Fibroblast of mammary gland (primary cell): ENCODE data around the gene LDLRAD4.
"Not testable (repeated sequence)": the region's sequence is repeated elsewhere in the genome, so short reads cannot be mapped to it uniquely, and the experiment has no call there.

Source experiments
- DNase-seq: peaks from one replicate; pipeline ENCODE4 v3.0.0-alpha.2; 2010; ENCODE audit warnings: low read depth
- H3K4me3 ChIP-seq: 2 replicates; pipeline ENCODE4 v1.5.1; 2011; ENCODE audit warnings: low read depth, mild to moderate bottlenecking, low read length, moderate library complexity; ENCODE audit not compliant: control insufficient read depth
- TF ChIP-seq, protein P1 (sequence below): conservative IDR thresholded peaks from 2 replicates; pipeline ENCODE4 v1.5.1; 2011; ENCODE audit warnings: low read depth, low read length, inconsistent platforms; ENCODE audit not compliant: control insufficient read depth, insufficient read depth

Gene LDLRAD4

GRCh38 chr18:13474336-13474735, 255.8 kb downstream of the LDLRAD4 start:
- TF ChIP-seq, protein P1, sequence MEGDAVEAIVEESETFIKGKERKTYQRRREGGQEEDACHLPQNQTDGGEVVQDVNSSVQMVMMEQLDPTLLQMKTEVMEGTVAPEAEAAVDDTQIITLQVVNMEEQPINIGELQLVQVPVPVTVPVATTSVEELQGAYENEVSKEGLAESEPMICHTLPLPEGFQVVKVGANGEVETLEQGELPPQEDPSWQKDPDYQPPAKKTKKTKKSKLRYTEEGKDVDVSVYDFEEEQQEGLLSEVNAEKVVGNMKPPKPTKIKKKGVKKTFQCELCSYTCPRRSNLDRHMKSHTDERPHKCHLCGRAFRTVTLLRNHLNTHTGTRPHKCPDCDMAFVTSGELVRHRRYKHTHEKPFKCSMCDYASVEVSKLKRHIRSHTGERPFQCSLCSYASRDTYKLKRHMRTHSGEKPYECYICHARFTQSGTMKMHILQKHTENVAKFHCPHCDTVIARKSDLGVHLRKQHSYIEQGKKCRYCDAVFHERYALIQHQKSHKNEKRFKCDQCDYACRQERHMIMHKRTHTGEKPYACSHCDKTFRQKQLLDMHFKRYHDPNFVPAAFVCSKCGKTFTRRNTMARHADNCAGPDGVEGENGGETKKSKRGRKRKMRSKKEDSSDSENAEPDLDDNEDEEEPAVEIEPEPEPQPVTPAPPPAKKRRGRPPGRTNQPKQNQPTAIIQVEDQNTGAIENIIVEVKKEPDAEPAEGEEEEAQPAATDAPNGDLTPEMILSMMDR, result no peak
- DNase-seq, result no peak
- H3K4me3 ChIP-seq, result no peak overlapping the region

DNA sequence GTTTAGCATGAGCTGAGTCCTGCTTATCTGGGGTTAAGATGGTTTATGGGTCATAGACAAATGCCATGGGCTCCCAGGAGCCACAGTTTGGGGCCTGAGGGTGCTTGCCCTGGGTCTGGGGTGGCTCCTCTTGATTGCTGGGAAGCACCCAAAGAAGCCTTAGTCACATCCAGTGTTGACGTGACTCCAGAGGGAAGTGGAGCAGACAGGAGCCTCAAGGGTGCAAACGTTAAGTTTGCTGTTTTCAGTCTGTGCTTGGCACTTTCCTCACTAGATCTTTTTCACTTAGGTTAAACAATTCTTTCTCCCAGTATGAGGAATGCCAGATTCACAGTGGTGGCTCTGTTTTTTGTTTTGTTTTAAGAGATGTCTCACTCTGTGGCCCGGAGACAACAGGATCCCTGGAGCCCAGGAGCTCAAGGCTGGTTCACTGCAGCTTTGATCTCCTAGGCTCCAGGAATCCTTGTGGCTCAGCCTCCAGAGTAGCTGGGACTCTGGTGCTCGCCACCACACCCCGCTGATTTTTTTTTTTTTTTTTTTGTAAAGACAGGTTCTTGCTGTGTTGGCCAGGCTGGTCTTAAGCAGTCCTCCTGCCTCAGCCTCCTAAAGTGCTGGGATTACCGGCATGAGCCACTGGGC, 256.5 kb downstream of the LDLRAD4 start:
- TF ChIP-seq, protein P1, result no peak
- H3K4me3 ChIP-seq, result no peak overlapping the region
- DNase-seq, result no peak

DNA sequence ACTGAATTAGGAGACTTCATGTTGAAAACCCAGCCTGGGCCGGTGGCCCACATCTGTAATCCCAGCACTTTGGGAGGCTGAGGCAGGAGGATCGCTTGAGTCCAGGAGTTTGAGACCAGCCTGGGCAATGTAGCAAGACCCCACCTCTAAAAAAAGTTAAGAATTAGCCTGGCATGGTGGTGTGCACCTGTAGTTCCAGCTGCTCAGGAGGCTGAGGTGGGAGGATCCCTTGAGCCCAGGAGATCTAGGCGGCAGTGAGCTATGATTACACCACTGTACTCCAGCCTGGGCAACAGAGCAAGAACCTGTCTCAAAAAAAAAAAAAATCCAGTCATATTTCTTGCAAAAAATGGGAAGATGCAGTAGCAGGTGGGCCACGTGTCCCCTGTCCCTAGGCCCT, 257.8 kb downstream of the LDLRAD4 start:
- not testable (repeated sequence) for DNase-seq

GRCh38 chr18:13477147-13477683, 258.7 kb downstream of the LDLRAD4 start:
- no peak overlapping the region for H3K4me3 ChIP-seq
- no peak for DNase-seq
- TF ChIP-seq, protein P1, result no peak

More for the DNA sequence above, 257.8 kb downstream of the LDLRAD4 start:
- H3K4me3 ChIP-seq, result not testable (repeated sequence)

DNA sequence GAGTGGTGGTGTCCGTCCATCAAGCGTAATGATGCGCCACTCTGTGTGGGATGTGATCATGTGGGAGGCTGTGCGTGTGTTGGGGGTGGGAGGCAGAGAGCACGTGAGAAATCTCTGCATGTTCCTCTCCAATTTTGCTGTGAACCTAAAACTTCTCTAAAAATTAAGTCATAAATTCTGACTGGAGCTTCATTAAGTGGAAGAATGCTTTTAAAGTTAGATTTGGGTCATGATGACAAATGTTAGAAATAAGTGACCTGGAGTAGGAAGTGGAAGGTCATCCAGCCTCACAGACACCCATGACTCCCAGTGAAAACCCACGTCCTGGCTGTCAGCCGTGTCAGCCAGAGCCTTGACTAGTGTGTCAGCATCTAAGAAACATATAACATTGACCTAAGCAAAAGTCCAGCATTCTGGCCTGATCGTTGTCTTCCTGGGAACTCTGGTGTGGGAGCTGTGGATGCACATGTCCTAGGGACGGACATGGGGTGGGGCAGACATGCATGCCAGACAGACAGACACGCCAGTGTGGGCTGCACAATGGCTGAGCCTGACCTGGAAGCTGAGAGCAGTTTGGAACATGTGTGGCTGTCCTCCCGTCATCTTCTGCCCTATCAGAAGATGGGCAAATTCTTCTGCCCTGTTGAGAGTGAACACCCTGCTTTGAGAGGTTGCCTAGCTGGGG, 262.2 kb downstream of the LDLRAD4 start:
- DNase-seq, result no peak
- no peak overlapping the region for H3K4me3 ChIP-seq
- TF ChIP-seq, protein P1, result no peak

DNA sequence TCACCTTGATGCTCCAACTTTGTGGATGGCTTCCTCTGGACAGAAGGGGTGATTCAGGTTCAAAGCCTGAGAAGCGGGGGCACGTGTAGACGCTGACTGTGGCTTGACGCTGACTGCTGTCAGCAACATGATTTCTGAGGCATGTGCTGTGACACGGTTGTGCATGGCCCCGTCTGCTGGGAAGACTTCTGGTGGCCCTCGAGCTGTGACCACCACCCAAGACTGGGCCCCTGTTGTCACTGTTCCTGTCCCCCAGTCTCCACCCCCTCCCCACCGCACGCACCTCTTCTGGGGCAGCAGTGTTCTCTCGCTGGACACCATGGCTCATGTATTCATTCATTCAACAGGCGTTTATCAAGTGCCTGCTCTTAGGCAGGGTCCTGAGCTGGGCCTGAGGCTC, 262.8 kb downstream of the LDLRAD4 start:
- no peak overlapping the region for H3K4me3 ChIP-seq
- TF ChIP-seq, protein P1, result no peak
- no peak for DNase-seq
